GM18502 (cell line): ENCODE data around the gene CD33.
"Not testable (repeated sequence)": the region's sequence is repeated elsewhere in the genome, so short reads cannot be mapped to it uniquely, and the experiment has no call there.

Source experiments
- ATAC-seq: cut with Tn5 transposase; IDR thresholded peaks from one replicate; pipeline ENCODE4 v1.9.1; 2021; ENCODE audit warnings: mild to moderate bottlenecking; ENCODE audit not compliant: unreplicated experiment, poor library complexity

The CD33 gene

GRCh38 chr19:51207747-51208146, 17.1 kb upstream of the CD33 start:
- no peak for ATAC-seq

- no peak for ATAC-seq
Observed at GRCh38 chr19:51210191-51210784, 14.6 kb upstream of the CD33 start.

GRCh38 chr19:51210874-51211361, 14.0 kb upstream of the CD33 start:
- not testable (repeated sequence) for ATAC-seq

GRCh38 chr19:51211833-51212232, 13.0 kb upstream of the CD33 start:
- no peak for ATAC-seq

- ATAC-seq = no peak
Observed at GRCh38 chr19:51219307-51219706, 5.6 kb upstream of the CD33 start.

GRCh38 chr19:51219971-51220370, 4.9 kb upstream of the CD33 start:
- ATAC-seq = no peak

- no peak for ATAC-seq
Observed at GRCh38 chr19:51220996-51221395, 3.9 kb upstream of the CD33 start.

GRCh38 chr19:51224163-51224641, 678 bp upstream of the CD33 start:
- ATAC-seq = no peak

GRCh38 chr19:51226067-51226466, 1.2 kb downstream of the CD33 start:
- ATAC-seq = no peak

GRCh38 chr19:51227326-51227725, 2.4 kb downstream of the CD33 start:
- ATAC-seq = no peak

- ATAC-seq = no peak
Observed at GRCh38 chr19:51227966-51228365, 3.1 kb downstream of the CD33 start.

- no peak for ATAC-seq
Observed at GRCh38 chr19:51240866-51241265, 16.0 kb downstream of the CD33 start.

GRCh38 chr19:51242881-51243630, 18.2 kb downstream of the CD33 start:
- ATAC-seq = no peak

- no peak for ATAC-seq
Observed at GRCh38 chr19:51246164-51246552, 21.3 kb downstream of the CD33 start.

GRCh38 chr19:51247972-51248590, 23.2 kb downstream of the CD33 start:
- ATAC-seq = no peak

GRCh38 chr19:51250786-51251467, 26.0 kb downstream of the CD33 start, which contains the start of gene SIGLECL1:
Gene SIGLECL1, plus strand, starts transcription at chr19:51251080. Its CDS starts 12,993 bp downstream, at chr19:51264073.
- no peak for ATAC-seq

GRCh38 chr19:51251468-51251820, 26.6 kb downstream of the CD33 start:
- no peak for ATAC-seq

GRCh38 chr19:51252306-51253079, 27.6 kb downstream of the CD33 start:
- ATAC-seq = no peak

- no peak for ATAC-seq
Observed at GRCh38 chr19:51253088-51253806, 28.4 kb downstream of the CD33 start.
